Esophagus muscularis mucosa (tissue), 4 donors: ENCODE data around the gene AK3.

ENCODE experiments used
- CTCF ChIP-seq, 3 experiments: fragments of 200-600 bp in 2 of 3; fragments of 450-650 bp in 1 of 3; sonication (generic) in 2 of 3; IDR thresholded peaks; one replicate each; pipeline ENCODE4 v1.5.1; 2017 to 2019; ENCODE audit warnings: antibody characterized with exemption in 3 of 3, mild to moderate bottlenecking in 2 of 3, moderate library complexity in 1 of 3
- EP300 ChIP-seq: sonication (generic); formaldehyde crosslinking; IDR thresholded peaks from one replicate; pipeline ENCODE4 v1.6.1; 2017; ENCODE audit warnings: antibody characterized with exemption
- POLR2A ChIP-seq: fragments of 450-650 bp; IDR thresholded peaks from one replicate; pipeline ENCODE4 v1.6.1; 2017; ENCODE audit warnings: antibody characterized with exemption, moderate library complexity, mild to moderate bottlenecking, low read depth
- POLR2AphosphoS5 ChIP-seq, 2 donors: sonication (generic); formaldehyde crosslinking; IDR thresholded peaks; one replicate each; pipeline ENCODE4 v1.6.1; 2017; ENCODE audit warnings: antibody characterized with exemption in 2 of 2

DNA sequence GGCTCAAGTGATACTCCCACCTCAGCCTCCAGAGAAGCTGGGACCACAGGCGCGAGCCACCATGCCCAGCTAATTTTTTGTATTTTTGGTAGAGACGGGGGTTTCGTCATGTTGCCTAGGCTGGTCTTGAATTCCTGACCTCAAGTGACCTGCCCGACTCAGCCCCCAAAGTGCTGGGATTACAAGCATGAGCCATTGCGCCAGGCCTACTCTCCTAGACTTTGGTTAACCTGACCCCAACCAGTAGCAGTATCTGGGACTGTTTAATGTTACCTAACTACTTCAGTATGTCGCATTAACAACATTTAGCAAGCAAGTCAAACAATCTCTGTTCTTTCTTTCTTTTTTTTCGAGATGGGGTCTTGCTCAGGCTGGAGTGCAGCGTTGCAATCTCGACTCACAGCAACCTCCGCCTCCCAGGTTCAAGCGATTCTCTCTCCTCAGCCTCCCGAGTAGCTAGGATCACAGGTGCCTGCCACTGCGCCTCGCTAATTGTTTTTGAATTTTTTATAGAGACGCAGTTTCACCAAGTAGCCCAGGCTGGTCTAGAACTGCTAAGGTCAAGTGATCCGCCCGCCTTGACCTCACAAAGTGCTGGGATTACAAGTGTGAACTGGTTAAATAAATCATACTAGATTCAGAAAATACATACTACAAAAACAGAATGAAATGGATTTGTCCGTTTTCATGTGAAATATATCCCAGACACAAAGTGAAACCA lies 2.0 kb downstream of the AK3 start:
- TF ChIP-seq POLR2AphosphoS5 (IDR thresholded peaks at IDR 0.05) (no peak), POLR2A (no peak), CTCF (IDR thresholded peaks at IDR 0.05) (no peak), EP300 (no peak)
